K562 (cell line): ENCODE results near the gene RUNDC3A.

Experiments used
- ARID3A ChIP-seq: IDR thresholded peaks from 2 replicates; pipeline ENCODE4 v1.6.1; 2012; ENCODE audit warnings: low read depth, low read length, improper control_type of control experiment, borderline replicate concordance
- CHD2 ChIP-seq: IDR thresholded peaks from 2 replicates; pipeline ENCODE4 v1.6.1; 2011; ENCODE audit warnings: low read depth, low read length
- CTCF ChIP-seq, 3 experiments: IDR thresholded peaks in 2 of 3; conservative IDR thresholded peaks in 1 of 3; 2 replicates each; pipeline ENCODE4 v1.5.1; 2011 to 2012; ENCODE audit warnings: low read length in 3 of 3, mild to moderate bottlenecking in 3 of 3, control low read depth in 2 of 3, improper control_type of control experiment in 1 of 3, inconsistent platforms in 1 of 3, low read depth in 1 of 3, mixed read lengths in 1 of 3, moderate library complexity in 1 of 3; ENCODE audit not compliant: insufficient read depth in 2 of 3
- DPF2 ChIP-seq: fragments of 450-650 bp; IDR thresholded peaks from 2 replicates; pipeline ENCODE4 v1.6.1; 2016
- EP300 ChIP-seq: IDR thresholded peaks from 2 replicates; pipeline ENCODE4 v1.6.1; 2012; ENCODE audit warnings: low read length, improper control_type of control experiment
- FOS ChIP-seq: IDR thresholded peaks from 3 replicates; pipeline ENCODE4 v1.6.1; 2011; ENCODE audit not compliant: insufficient read length; ENCODE audit errors: extremely low read depth
- MEF2A ChIP-seq: IDR thresholded peaks from 2 replicates; pipeline ENCODE4 v1.6.1; 2011; ENCODE audit warnings: low read depth, mild to moderate bottlenecking, low read length, moderate library complexity; ENCODE audit not compliant: control insufficient read depth
- PATZ1 ChIP-seq: fragments of 250-450 bp; sonication (Bioruptor Pico); IDR thresholded peaks from 2 replicates; pipeline ENCODE4 v1.5.0; 2020; ENCODE audit warnings: mild to moderate bottlenecking, borderline replicate concordance
- POLR2AphosphoS5 ChIP-seq: IDR thresholded peaks from 2 replicates; pipeline ENCODE4 v1.6.1; 2011; ENCODE audit warnings: mild to moderate bottlenecking, low read depth, low read length, moderate library complexity; ENCODE audit not compliant: control insufficient read depth, insufficient read depth
- SNAPC5 ChIP-seq: fragments of 250-450 bp; sonication (Bioruptor Pico); IDR thresholded peaks from 2 replicates; pipeline ENCODE4 v1.8.0; 2021; ENCODE audit warnings: moderate library complexity, mild to moderate bottlenecking, inconsistent platforms
- ZNF239 ChIP-seq: fragments of 250-450 bp; sonication (Bioruptor Pico); IDR thresholded peaks from 2 replicates; pipeline ENCODE4 v1.4.0; 2020; ENCODE audit warnings: mild to moderate bottlenecking

GRCh38 chr17:44279346-44279665 is 29.1 kb upstream of the RUNDC3A start:
- no peak for TF ChIP-seq DPF2
- no peak for TF ChIP-seq MEF2A
- TF ChIP-seq ZNF239 (CRISPR knock-in tag): no peak
- no peak for TF ChIP-seq PATZ1
- no peak for TF ChIP-seq POLR2AphosphoS5
- TF ChIP-seq CTCF (IDR thresholded peaks at IDR 0.05 in 2 of 3, conservative IDR thresholded peaks at IDR 0.05 in 1 of 3; ENCODE audit: insufficient read depth in 2 of 3, low read depth in 1 of 3, low read length in 3 of 3): no peak
- TF ChIP-seq SNAPC5: no peak
- no peak for TF ChIP-seq FOS
- TF ChIP-seq ARID3A: no peak
- TF ChIP-seq EP300: no peak
- no peak for TF ChIP-seq CHD2
